AML-193 (cell line): ENCODE data around the gene AOPEP.
"Not testable (repeated sequence)": the region's sequence is repeated elsewhere in the genome, so short reads cannot be mapped to it uniquely, and the experiment has no call there.

ENCODE experiments used
- DNase-seq, 2 experiments: peaks; one replicate each; lab custom pipeline; 2025; lab: John Stamatoyannopoulos, UW

The AOPEP gene

DNA sequence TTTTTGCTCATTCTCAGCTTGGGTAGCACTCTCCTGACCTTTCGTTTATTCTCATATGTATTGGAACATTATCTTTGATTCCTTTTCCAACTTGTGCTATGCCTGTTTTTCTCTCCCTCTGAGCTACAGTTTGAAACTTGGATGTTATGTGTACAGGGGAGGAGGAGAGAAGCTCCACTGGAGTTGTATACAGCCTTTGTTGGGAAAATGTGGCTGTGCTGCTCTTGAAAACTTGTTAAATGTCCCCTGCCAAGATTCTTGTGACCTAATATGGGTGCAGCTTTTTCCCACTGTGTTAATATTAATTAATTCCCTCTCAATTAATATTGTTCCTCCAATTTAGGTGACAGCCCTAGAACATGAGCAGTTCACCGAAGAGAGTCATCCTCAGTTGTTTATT lies 235.4 kb downstream of the AOPEP start:
- no peak for DNase-seq

DNA sequence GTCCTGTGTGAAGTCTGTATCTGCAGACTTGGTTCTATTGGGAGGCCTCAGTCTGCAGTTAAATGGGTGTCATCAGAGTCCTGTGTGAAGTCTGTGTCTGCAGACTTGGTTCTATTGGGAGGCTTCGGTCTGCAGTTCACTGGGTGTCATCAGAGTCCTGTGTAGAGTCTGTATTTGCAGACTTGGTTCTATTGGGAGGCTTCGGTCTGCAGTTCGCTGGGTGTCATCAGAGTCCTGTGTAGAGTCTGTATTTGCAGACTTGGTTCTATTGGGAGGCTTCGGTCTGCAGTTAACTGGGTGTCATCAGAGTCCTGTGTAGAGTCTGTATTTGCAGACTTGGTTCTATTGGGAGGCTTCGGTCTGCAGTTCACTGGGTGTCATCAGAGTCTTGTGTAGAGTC lies 239.1 kb downstream of the AOPEP start:
- not testable (repeated sequence) for DNase-seq

DNA sequence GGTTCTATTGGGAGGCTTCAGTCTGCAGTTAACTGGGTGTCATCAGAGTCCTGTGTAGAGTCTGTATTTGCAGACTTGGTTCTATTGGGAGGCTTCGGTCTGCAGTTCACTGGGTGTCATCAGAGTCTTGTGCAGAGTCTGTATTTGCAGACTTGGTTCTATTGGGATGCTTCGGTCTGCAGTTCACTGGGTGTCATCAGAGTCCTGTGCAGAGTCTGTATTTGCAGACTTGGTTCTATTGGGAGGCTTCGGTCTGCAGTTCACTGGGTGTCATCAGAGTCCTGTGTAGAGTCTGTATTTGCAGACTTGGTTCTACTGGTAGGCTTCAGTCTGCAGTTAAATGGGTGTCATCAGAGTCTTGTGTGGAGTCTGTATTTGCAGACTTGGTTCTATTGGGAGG lies 239.5 kb downstream of the AOPEP start:
- DNase-seq: not testable (repeated sequence)

DNA sequence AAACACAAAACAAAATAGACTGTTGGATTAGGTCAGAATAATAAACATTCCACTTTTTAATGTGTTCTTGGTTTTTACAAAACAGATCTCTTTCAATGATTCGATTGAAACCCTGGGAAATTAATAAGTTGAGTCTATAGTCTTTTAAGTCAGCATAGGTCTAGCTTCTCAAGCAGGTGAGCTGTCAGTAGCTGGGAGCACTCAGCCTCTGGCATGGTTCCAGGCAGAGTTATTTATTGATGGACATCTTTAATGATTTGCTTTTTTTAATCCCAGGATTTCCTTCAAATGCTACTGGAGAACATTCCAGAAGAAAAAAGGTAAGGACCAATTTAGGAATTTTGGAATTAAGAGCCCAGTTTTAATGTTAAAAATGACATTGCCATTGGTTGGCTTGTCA lies 241.0 kb downstream of the AOPEP start:
- DNase-seq: no peak

DNA sequence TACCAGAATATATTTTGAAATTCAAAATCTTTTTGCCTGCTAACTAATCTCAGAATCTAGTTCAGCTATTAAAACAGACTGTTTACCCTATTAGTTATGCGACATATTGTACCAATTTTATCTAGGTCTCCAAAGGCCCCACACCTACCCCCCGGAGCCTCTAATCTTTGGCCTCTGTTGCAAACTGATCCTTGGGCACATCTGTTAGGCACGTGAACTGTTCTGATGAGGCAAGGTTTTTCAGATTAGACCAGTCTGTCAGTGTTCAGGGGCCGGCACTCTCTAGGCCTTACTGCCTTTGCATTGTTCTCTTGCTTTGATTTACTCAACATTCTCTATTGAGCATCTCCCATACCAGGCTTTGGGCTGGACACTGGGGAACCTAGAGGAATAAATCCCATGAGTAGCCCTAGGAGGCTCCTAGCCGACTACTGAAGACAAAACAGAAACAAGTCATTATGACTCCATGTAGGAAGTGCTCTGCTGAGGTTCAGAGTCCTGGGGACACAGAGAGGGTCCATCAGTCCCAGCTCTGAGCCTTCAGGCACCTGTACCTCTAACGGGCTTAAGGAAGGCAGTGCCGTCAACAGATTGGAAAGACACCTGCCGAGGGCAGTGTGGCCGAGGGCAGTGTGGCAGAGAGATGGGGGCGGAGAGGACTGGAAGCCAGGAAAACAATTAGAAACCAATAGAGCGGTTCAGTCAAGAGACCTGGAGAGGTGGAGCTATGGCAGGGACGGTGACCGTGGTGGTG lies 245.1 kb downstream of the AOPEP start:
- no peak for DNase-seq

DNA sequence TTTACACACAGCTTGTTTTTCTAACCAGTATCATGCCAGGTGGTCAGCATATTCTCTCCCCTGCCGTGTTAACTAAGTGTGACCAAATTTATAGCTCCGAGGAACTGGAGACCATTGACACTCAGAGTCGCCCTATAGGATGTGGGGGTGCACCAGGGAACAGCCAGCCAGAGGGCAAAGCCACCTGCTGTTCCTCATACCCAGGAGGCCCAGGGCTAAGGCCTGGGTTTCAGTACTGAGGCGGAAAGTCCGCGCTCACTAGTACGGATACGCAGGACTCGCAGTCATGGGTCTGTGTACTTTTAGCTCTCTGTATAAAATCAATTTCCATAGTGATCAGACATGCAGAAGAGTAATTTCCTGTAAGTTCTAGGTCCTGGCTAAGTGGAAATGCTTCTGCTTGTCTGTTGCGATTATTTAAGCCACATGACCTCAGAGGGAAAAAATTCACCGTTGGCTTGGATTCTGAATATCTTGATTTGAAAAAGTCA lies 247.0 kb downstream of the AOPEP start:
- DNase-seq: no peak

DNA sequence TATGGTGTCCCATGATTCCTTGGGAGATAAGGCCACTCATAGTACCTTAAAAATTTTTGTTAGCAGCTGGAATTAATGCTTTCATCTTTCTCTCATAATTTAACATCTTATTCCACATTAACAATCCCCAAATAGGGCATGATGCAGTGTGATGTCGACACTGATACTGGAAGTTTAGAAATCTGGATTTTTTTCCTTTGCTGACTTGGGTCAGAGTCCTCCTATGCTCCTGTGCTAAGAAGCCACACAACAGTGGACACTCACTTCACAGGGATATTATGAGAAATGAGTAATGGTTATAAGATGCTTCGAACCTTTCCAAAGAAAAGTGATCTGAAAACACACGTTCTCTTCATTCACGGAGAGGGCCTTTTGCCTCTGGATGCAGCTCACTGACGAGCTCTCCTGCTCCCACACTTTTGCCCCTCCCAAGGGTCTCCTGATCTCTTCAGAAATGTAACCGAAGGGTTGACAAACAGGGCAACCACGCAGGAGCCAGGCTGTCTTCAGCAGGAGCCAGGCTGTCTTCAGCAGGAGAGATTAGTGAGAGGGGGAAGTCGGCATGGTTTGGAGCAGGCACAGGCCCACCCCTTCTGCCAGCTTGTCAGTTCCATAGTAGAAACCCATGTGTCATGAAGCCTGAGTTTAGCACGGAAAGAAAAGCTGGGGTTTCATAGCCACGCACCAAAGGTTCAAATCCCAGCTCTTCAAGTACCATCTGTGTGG lies 247.8 kb downstream of the AOPEP start:
- DNase-seq: no peak

DNA sequence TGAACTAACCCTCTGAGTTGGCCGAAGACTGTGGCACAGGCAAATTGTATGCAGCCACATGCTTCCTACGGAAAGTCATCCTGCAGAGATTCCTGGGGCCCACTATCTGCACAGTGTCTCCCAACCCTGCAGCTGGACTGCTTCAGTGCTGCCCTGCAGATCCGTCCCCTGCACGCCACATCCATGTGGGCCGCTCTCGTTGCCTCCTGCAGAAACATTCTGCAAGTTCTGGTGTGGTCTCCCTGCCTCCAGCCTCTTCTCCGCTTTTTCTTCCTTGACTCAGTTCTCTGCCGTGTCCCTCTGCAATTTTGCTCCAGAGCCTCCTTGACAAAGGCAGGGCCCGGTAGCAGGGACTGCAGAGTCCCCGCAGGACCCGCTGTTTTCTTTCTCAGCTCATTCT lies 249.0 kb downstream of the AOPEP start:
- no peak for DNase-seq

DNA sequence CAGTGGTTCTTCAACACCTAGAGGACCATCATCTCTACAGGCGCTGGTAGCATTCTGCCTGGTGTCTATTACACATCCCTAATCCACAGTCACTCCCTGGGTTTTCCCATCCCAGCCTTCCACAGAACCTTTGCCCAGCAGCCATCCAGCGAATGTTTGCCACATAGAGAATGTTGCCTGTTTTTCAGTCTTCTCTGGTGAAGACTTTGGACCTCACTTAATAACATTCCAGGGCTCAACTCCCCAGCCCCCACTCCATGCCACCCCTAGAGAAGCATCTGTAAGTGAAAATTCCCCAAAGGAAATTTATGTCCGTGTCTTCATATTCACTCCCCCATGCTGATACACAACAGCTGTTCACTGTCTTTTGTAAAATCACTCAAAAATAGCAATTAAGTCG lies 249.6 kb downstream of the AOPEP start:
- no peak for DNase-seq

DNA sequence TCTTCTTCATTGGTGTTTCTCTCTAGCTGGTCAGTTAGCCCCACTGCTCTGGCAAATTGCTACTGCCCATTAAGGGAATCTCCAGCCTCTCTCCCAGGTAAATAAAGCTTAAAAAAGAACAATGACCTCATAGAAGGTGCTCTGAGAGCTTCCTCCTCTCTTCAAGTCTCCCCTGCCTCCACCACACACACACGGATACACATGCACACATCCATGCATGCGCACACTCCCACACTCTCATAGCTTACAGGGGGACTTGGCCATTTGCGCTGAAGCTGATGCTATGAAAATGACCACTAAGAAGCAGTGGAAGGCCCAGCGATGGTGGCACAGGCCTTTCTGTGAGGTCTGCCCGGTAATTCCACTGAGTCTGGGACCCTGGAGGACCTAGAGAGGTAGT lies 250.9 kb downstream of the AOPEP start:
- DNase-seq: no peak

DNA sequence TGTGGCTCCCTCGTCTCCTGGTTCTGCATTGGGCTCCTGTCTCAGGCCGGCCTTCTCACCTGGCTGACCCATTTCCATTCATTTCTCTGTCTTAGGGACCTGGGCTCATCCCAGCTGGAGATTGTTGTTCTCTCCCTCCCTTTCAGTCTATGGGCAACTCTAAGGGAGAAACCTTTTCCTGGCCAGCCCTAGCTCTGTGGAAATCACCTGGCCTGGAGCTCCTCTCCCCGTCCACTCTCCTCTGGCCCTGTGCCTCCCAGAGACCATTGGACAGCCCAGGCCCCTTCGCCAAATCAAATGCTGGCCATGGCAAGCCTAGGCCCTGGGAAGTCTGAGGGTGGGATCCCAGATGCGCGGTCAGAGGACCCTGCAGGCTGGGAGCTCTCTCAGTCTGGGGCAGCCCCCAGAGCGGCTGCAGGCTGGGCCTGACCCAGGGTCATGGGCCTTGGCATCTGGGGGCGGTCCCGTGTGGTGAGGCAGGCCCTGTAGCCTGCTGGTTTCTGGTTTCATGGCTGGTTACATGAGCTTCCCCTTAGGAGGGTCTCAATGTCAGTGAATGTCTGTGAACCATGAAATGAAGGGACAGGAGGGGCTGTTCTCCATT lies 253.5 kb downstream of the AOPEP start:
- no peak for DNase-seq

DNA sequence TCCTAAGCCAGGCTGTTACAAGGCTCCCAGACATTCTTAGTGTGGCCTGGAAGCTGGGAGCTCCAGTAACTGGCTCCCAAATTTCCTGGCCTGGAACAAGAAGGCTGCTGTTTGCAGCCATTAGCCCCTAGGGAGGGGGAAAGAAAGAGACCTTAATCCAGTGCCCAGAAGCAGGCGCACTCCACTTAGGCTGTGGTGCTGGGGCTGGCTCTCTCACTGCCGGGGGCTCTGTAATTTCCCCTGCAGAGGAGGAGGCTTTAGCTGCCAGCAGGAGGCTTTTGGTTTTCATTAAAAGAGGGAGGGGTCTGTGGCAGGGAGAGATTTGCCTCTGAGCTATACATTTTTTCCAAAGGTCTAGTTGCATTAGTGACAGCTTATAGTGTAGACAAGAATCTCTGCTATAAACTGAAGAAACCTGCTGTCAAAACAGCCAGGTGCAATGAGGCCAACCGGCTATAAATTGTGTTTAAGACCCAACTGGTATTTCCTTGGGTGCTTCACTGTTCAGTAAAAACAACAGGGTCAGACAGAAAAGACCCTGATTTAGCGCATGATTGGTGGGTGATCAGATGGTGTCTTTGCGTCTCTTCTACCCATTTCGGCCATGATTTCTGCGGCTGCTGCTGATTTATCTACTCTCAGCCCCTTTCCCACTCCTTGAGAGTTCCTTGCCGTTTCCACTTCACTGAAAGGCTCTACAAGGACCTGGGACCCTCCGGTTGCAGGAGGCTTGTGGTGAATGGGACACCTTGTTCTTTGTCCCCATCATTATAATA lies 254.6 kb downstream of the AOPEP start:
- DNase-seq: no peak

DNA sequence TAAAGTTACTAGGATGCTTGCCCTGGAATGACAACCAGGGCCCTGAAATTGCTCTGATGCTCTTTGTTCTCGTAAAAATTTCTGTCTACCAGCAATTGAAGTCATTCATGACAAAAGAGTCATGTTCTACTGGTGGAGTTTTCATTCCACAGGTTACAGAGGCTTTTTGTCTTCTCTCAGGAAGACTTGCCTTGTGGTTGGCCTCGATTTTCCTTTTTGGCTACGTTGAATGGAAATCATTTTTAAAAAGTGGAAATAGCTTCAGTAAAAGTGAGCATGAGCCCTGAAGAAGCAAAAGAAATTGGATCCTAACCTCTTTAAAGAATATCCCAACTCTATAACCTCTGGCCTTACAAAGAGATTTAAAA lies 255.2 kb downstream of the AOPEP start:
- no peak for DNase-seq

DNA sequence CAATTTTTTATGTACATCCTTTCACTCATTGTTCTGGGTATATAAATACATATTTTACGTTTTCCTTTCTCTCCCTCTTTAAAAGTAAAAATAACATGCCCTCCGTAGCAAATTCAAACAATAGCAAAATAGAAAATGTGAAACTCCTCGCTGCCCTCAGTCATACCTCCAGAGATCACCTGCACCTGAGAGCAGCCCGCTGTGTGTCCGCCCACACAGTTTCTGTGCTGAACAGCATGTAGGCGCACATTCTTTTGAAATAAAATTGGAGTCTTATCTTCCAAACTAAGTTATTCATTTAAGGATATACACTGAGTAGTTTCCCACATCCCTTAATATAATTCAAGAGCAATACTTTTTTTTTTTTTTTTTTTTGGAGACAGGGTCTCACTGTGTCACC lies 255.7 kb downstream of the AOPEP start:
- DNase-seq: no peak

DNA sequence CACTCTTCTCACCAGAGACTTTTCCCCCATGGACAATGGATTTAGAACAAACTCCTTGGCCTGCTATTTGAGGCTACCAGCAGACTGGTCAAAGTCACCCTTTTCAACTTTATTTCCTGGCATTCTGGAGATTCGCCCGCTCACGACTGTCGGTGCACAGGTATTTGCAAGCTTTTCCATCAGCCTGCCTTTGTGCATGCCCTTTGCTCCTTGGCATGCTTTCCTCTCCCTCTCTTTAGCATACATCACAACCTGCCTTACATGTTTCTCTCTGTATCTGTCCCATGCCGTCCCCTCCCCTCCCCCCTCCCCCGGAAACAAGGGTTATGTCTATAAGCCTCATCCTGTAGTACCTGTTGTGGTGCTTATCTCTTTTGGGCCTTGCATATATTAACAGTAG lies 257.1 kb downstream of the AOPEP start:
- DNase-seq: no peak

DNA sequence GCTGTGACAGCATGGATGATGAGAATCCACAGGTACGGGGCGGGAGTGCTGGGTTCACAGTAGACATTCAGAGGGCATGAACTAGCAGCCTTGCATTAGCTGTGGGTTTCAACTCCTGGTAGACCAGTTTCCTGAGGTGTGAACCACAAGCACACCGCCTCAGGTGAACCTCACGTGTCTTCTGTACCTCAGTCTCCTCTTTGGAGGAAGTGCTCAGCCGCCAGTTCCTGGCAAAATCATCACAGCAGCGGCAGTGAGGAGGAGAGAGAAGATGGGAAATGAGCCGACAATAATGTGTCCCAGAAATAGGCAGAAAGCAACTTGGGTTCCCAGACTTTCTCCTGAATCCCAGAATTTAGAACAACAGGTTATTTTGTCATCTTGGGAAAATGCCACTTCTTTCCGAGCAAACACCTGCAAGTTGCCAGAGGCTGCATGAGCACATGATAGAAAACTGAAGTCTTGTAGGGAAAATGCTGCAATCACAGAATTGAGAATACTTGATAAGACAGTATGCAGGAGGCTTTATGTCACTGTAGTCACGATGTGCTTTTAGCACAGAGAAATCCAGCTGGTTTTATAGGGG lies 258.5 kb downstream of the AOPEP start:
- no peak for DNase-seq

DNA sequence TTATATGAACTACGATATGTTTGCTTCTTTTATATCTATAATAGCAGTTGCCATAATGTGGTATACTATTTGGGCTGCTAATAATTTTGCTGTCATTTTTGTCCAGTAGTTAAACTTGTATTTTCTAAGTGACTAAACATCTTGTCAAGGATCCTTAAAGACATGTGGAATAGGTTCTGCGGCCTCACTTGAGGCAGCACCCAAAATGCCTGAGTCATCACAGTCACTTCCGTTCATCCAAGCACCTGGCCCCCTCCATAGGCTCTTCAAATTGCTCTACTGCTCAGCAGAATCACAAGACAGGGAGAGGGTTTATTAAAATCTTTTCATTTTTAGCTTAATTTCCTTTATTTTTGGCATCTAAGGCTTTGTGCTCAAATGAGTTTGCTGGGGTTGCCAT lies 259.1 kb downstream of the AOPEP start:
- DNase-seq: no peak

DNA sequence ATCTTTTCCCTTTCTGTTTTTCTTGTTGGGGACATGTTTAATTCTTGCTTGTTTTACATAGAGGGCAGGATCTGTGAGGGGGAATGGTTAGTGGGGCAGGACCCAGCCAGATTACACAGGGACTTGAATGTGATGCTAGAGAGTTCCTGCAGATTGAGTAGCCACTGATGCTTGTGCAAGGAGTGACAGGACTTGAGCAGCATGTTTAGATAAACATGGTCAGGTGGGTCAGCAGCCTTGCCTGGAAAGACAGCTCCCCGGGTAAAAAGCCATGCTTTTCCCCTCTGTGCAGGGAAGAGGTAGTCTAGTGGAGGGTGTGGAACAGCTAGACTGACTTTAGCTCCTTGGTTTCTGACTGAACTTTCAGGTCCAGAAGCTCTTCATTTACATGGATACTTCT lies 261.2 kb downstream of the AOPEP start:
- DNase-seq: no peak

DNA sequence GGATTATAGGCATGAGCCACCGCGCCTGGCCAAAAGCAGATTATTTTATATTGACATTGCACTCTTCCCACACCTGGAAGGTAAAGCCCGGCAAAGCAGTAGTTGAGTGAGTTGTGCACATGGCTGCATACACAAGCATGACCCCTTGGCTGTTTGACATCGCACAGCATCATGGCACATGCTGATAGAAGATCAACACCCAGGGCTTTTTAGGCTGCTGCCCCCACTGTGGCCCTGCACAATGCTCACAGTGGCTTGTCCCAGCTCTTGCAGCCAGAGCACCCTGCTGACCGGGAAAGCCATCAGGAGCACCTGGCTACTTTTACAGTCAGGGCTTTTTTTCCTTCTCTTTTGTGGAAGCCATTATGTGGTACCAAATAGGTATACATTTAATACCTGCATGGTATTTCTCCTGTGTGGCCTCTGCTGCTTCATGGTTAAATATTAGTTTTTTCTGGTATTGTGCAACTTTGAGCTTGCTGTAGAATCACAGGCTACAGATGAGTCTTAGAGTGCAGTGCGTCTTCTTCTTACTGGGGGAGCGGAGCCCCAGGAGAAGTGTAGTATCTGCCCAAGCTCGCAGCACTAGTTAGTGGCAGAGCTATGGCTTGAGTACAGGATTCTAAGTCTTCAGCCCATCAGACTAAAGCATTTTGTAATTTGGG lies 264.5 kb downstream of the AOPEP start:
- no peak for DNase-seq

DNA sequence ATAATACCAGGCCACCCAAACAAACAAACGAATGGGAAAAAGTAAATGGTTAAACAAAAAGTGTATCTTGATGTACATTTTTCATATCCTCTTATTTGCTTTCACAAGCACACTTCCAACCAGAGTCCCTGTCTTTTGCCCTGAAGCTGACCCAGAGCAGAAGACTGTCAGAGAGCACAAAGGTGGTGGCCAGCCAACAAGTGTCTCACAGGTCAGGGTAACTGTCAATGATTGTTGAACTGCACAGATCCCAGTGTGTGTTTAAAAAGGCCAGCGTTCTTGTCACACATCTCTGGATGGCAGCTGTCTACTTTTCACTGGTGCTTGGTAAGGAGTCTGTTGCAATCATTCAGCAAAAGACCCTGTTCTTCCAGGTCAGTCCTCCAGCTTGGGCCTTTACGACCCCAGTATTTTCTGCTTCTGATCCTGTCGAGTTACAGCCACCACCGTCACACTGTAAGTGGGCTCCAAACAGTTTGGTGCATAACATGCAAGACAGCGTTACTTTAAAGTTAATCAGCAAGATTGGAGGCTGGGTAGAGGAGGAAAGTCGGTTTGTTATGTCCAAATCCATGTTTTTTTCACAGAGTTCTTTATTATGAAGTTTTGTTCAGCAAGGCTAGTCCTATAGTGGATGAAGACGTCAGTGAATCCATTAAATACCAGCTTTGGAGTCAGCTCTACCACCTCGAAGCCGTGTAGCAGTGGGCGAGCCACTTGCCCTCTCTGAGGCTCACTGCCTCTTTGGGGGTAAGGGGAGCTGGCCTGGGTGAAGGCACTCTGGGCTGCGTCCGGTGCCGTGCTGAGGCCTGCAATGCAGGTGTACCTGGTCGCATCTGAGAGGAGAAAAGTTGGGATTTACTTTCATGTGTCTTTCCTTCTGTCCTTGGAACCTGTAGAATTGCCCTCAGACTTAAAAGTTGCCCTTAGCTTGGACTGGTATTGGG lies 265.7 kb downstream of the AOPEP start:
- DNase-seq: no peak
